ENCODE results near the gene FBXO34. TPM values are rescaled to one million over a fixed set of nuclear protein-coding genes. Genes with fewer than 3 reads are reported as not detected.

The FBXO34 gene
- total RNA-seq, 1 donor from 2014 or later = 17.1 TPM

GRCh38 chr14:55254581-55254980 lies 16.6 kb upstream of the FBXO34 start:
- H3K4me3 Mint-ChIP-seq = no peak overlapping the region
- H3K36me3 Mint-ChIP-seq (ENCODE audit: low read depth) = no peaks in the 10 kb centered on the region
- peaks cover 17% of the 10 kb centered on the region for H3K27me3 Mint-ChIP-seq (ENCODE audit: low read depth)
- no peaks in the 10 kb centered on the region for H3K4me1 Mint-ChIP-seq
- no peak for DNase-seq (ENCODE audit: low read depth, low spot score)
- no peak overlapping the region for H3K27ac Mint-ChIP-seq (ENCODE audit: unreplicated experiment)
- no peaks in the 10 kb centered on the region for H3K9me3 Mint-ChIP-seq
- no peak for TF ChIP-seq CTCF (conservative IDR thresholded peaks at IDR 0.05)

- Mint-ChIP-seq H3K36me3 (ENCODE audit: low read depth) (no peaks in the 10 kb centered on the region), H3K27ac (ENCODE audit: unreplicated experiment) (no peak overlapping the region)
- DNase-seq (ENCODE audit: low read depth, low spot score) = no peak
Observed at GRCh38 chr14:55255979-55256378, 15.2 kb upstream of the FBXO34 start.

GRCh38 chr14:55256586-55256985 lies 14.6 kb upstream of the FBXO34 start:
- no peak for TF ChIP-seq CTCF (conservative IDR thresholded peaks at IDR 0.05)
- H3K27me3 Mint-ChIP-seq (ENCODE audit: low read depth) = peaks cover 17% of the 10 kb centered on the region
- DNase-seq (ENCODE audit: low read depth, low spot score) = no peak
- H3K9me3 Mint-ChIP-seq = no peaks in the 10 kb centered on the region
- no peaks in the 10 kb centered on the region for H3K36me3 Mint-ChIP-seq (ENCODE audit: low read depth)
- H3K4me1 Mint-ChIP-seq = no peaks in the 10 kb centered on the region
- no peak overlapping the region for H3K4me3 Mint-ChIP-seq
- H3K27ac Mint-ChIP-seq (ENCODE audit: unreplicated experiment) = no peak overlapping the region

More at GRCh38 chr14:55255979-55256378, 15.2 kb upstream of the FBXO34 start:
- Mint-ChIP-seq H3K4me1 (no peaks in the 10 kb centered on the region), H3K9me3 (no peaks in the 10 kb centered on the region), H3K4me3 (no peak overlapping the region), H3K27me3 (ENCODE audit: low read depth) (peaks cover 17% of the 10 kb centered on the region)
- TF ChIP-seq CTCF (conservative IDR thresholded peaks at IDR 0.05) = no peak

GRCh38 chr14:55265197-55265596 lies 6.0 kb upstream of the FBXO34 start:
- H3K27me3 Mint-ChIP-seq (ENCODE audit: low read depth) = peaks cover 4% of the 10 kb centered on the region
- H3K4me1 Mint-ChIP-seq = no peaks in the 10 kb centered on the region
- H3K4me3 Mint-ChIP-seq = no peak overlapping the region
- no peak overlapping the region for H3K27ac Mint-ChIP-seq (ENCODE audit: unreplicated experiment)
- H3K36me3 Mint-ChIP-seq (ENCODE audit: low read depth) = no peaks in the 10 kb centered on the region
- no peak for DNase-seq (ENCODE audit: low read depth, low spot score)
- no peaks in the 10 kb centered on the region for H3K9me3 Mint-ChIP-seq
- peak; percentile 15 for TF ChIP-seq CTCF (conservative IDR thresholded peaks at IDR 0.05)

- H3K27ac Mint-ChIP-seq (ENCODE audit: unreplicated experiment) = no peak overlapping the region
- no peaks in the 10 kb centered on the region for H3K36me3 Mint-ChIP-seq (ENCODE audit: low read depth)
- H3K9me3 Mint-ChIP-seq = no peaks in the 10 kb centered on the region
- H3K4me1 Mint-ChIP-seq = peaks cover 14% of the 10 kb centered on the region
- no peak for DNase-seq (ENCODE audit: low read depth, low spot score)
- H3K4me3 Mint-ChIP-seq = no peak overlapping the region
- no peak for TF ChIP-seq CTCF (conservative IDR thresholded peaks at IDR 0.05)
- peaks cover 4% of the 10 kb centered on the region for H3K27me3 Mint-ChIP-seq (ENCODE audit: low read depth)
Observed at GRCh38 chr14:55267820-55268219, 3.4 kb upstream of the FBXO34 start.

Measured in neural crest cell (in vitro differentiated cells).